DMS79 treated with DMSO at 0.1 percent for 48 hours (cell line): Measurements from ENCODE around the gene ZNFX1.
A peak's percentile ranks its signal among the peaks of the same experiment; 100 is the strongest.

Experiments
- DNase-seq: peaks from one replicate; lab custom pipeline; 2025; lab: John Stamatoyannopoulos, UW

Gene ZNFX1

DNA sequence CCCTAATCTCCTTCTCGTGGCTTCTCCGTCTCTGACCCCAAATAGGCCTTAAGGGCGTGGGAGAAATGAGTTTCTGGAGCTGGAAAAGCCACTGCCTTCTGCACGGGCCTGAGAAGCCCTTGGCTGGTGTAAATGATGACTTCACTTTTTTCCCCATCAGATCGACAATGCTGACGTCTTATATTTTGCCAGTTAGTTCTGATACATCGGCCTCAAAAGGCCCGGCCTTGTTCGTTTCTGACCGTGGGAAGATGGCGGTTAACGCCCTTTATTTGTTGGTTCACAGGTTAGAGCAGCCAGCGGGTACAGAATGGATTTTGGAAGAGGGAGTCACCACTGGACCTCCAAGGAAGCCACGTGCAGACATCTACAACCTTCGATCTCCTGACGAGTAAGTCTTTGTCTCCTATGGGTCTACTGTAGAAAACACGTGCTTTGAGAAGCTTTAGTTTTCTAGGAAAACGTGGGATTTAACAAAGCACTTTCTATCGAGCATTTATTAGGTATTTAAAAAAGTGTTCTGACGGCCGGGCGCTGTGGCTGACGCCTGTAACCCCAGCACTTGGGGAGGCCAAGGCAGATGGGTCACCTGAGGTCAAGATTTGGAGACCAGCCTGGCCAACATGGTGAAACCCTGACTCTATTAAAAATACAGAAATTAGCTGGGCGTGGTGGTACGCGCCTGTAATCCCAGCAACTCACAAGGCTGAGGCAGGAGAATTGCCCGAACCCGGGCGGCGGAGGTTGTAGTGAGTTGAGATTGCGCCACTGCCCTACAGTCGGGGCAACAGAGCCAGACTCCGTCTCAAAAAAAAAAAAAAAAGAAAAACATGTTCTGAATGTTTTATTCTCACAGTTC, 1.2 kb upstream of the ZNFX1 start:
- DNase-seq: peak; percentile 24

GRCh38 chr20:49277786-49278035, 146 bp downstream of the ZNFX1 start:
- no peak for DNase-seq

- DNase-seq: peak; percentile 35
Observed at GRCh38 chr20:49276961-49277785, 684 bp downstream of the ZNFX1 start.

DNA sequence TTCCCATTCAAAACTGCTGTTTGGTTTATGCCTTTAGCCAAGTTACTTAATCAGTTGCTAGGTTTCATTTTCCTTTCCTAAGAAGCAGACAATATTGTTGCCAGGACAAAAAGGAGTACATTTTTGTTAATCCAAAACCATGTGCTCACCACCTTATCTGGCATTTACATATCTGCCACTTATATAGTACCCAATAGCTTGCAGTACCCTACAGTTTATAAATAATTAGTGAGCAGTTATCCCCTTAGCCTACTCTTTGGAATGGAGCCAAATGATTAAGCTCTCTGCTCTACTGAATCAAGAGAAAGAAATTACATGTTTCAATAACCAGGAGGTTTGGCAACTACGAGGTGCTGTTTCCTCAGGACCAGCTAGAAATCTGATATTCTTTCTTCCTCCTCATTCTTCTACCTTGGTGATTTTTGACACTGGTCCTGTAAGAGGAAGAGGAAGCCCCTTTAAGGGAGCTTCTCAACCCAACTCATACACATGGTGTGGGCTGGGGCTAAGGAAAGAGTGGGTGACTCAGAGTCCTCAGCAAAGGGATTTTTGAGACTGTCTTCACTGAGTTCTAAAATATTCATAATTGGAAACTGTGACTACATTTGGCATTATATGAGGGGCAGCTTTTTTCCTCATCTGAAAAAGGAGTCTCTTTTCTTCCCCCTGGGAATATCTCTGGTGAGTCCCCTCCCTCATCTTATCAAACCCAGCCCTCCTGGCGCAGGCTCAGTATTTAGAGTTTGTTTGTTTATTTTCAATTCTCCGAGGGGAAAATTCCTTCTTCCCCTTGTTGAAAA, 1.5 kb downstream of the ZNFX1 start:
- peak; percentile 73 for DNase-seq

DNA sequence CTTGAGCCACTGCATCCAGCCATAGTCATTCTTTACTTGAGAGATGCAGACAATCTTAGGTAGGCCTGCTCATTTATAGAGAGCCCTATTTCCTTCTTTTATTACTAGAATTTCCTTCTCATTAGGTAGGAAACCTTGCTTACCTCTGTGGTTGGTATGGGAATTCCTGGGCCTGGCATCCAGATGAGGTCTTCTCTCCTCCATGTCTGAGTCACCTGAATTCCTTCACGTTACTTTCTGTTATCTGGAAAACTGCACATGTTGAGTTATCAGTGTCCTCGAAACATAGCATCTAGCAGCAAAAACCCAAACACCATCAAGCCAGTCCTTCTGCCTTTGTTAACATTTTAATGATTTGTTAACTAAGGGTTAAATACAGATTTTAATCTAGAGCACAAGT, 2.2 kb downstream of the ZNFX1 start:
- DNase-seq: no peak

- DNase-seq: no peak
Observed at GRCh38 chr20:49275216-49275615, 2.6 kb downstream of the ZNFX1 start.

GRCh38 chr20:49273696-49274277, 4.1 kb downstream of the ZNFX1 start:
- DNase-seq: no peak

DNA sequence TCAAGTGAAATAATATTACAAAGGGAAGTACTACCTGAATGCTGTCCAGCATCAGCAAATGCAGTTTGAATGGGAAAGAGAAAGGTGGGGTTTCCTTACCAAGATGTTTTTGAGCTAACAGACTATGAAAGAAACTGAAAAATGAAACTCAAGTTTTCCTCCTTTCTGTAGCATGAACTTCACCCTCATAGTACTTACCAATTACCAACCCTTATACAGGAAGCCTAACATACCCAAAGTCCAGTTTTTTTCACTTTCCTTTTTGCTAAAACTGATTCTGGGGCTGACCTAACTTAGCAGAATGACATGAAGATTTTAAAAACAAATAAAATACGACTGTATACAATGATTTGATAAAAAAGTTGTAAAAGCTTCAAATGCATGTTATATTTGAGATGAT, 5.2 kb downstream of the ZNFX1 start:
- DNase-seq: no peak

- no peak for DNase-seq
Observed at GRCh38 chr20:49270736-49271135, 7.1 kb downstream of the ZNFX1 start.

- no peak for DNase-seq
Observed at GRCh38 chr20:49270177-49270576, 7.7 kb downstream of the ZNFX1 start.

DNA sequence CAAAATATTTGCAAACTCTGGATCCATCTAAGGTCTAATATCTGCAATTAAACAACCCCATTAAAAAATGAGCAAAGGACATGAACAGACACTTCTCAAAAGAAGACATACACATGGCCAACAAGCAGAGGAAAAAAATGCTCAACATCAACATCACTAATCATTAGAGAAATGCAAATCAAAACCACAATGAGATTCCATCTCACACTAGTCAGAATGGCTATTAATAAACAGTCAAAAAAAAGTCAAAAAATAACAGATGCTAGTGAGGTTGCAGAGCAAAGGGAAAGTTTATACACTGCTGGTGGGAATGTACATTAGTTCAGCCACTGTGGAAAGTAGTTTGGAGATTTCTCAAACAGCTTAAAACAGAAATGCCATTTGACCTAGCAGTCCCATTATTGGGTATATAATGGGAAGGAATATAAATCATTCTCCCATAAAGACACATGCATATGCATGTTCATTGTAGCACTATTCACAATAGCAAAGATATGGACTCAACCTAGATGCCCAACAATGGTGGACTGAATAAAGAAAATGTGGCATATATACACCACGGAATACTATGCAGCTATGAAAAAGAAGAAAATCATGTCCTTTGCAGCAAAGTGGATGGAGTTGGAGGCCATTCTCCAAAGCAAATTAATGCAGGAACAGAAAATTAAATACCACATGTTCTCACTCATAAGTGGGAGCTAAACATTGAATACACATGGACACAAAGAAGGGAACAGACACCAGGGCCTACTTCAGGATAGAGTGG, 9.1 kb downstream of the ZNFX1 start:
- no peak for DNase-seq

DNA sequence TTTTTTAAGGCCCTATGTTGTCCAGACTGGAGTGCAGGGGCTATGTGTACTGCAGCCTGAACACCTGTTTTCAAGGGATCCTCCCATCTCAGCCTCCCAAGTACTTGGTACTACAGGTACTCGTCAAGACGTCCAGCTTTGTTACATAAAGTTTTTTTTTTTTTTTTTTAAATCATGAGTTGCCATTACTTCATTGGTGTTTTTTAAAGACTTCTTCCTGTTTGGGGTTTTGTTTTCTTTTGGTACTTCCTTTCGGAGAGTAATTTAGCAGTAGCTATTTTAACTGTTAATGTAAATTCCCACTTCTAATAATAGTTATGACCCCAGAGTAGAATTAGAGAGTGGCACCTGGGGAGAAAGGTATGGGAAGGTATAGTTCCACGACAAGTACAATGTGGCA, 10.5 kb downstream of the ZNFX1 start:
- no peak for DNase-seq

GRCh38 chr20:49262444-49262843, 15.4 kb downstream of the ZNFX1 start:
- DNase-seq: no peak

DNA sequence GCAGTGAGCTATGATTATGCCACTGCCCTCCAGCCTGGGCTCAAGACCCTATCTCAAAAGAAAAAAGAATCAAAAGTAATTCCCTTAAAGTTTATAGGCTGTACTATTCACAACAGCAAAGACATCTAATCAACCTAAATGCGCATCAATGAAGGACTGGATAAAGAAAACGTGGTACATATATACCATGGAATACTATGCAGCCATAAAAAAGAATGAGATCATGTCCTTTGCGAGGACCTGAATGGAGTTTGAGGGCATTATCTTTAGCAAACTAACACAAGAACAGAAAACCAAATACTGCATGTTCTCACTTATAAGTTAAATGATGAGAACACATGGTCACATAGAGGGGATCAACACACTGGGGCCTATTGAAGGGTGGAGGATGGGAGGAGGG, 16.7 kb downstream of the ZNFX1 start:
- DNase-seq: no peak

DNA sequence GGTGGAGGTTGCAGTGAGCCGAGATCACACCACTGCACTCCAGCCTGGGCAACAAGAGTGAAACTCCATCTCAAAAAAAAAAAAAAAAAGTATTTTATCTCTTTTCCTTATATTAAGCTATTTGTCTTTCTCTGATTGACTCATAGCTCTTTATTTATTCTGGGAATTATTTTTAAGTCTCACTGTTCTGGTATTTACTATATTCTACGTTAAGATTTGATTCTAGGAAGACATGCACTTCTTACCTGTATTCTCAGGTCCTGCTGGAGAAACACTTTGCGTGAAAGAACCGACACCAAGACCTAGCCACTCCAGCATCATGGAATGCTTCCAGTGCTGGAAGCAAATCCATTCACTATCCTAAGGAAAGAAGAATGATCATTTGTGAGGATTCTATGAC, 17.6 kb downstream of the ZNFX1 start:
- no peak for DNase-seq

DNA sequence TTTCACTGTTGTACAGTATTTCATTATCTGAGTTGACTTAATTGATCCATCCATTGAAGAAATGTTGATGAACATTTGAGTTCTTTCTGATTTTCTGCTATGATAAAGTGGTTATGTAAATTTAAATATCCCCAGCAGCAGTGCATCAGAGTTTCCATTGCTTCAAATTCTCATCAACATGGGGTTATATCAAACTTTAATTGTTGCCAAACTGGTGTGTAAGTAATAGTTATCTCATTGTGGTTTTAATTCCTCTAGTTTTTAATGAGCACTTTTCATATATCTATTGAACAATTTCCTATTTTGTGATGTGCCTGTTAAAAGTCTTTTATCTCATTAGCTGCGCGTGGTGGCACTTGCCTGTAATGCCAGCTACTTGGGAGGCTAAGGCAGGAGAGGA, 18.1 kb downstream of the ZNFX1 start:
- no peak for DNase-seq

DNA sequence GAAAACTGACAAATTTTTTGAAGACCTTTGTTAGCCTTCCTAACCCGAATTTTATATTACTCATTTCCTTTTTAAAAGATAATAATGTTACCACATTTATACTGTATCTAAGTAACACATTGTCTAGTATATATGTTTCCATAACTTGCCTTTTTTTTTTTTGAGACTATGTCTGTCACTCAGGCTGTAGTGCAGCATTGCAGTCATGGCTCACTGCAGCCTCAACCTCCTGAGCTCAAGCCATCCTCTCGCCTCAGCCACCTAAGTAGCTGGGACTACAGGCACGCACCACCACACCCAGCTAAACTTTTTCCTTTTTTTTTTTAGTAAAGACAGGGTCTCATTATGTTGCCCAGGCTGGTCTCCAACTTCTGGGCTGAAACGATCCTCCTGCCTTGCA, 18.6 kb downstream of the ZNFX1 start:
- no peak for DNase-seq

DNA sequence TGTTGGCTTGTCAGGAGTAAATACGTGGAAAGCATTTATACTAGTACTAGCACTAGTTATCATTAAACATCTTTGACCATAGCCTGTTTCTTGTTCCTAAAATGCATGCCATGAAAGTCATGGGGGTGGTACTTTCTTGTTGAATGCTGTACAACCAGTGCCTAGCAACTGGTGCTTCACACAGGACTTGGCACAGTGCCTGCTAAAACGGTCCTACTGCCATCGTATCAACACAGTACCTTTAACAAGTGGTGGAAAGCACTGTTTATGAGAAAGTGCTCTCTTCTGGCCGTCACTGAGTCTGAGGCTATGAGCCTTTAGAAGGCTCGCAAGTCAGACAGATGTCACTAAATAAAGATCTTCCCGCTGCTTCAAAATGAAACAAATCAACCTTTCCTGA, 21.6 kb downstream of the ZNFX1 start:
- DNase-seq: no peak

DNA sequence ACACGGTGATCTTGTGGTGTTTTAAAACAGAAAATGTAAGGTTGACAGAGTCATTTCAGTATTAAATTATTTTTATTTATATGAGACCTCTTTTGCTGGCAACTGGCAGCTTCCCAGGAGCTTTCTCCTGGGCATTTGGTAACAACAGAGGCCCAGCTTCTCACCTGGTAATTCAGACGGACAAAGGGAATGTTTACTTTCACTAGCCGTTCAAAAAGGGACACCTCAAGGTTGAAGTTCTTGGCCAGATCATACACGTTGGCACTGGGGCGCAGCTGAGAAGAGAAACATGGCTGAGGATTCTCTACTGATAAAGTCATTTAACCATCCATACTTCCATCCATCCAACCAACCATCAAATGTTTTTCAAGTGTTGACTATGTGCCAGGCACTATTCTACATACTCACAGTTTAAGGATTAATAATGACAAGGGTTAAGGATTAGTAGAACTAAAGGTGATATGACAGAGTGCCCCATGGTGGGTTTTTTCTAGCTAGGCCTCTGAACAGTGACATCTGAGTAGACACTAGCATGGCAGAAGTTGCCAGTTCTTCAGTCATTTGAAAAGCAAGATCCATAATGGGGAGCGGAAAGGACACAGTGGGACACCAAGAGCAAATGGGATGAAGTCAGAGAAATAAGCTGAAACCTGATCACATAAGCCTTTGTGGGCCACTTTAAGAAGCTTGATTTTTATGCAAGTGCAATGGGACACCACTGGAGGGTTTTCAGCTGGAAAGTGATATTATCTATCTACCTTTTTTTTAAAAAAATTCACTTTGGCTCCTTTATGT, 25.1 kb downstream of the ZNFX1 start:
- no peak for DNase-seq

GRCh38 chr20:49248879-49249665, 28.8 kb downstream of the ZNFX1 start:
- DNase-seq: no peak
